ENCODE results near the gene CA5B. TPM values are rescaled to one million over a fixed set of nuclear protein-coding genes. Genes with fewer than 3 reads are reported as not detected.

Gene CA5B
- 5.6 and 6.7 TPM in 2 replicates for total RNA-seq (ENCODE audit: low replicate concordance)

GRCh38 chrX:15737959-15738902 lies at the start of gene CA5B:
TSS of gene CA5B (plus strand) at chrX:15738270. CDS start at chrX:15750024, 11,754 bp downstream.
- Mint-ChIP-seq H3K4me1 (peaks cover 12% of the 10 kb centered on the region), H3K27me3 (ENCODE audit: insufficient read depth, low read depth) (peaks cover 9% of the 10 kb centered on the region), H3K9me3 (peaks cover 2% of the 10 kb centered on the region), H3K27ac (no peak within 1 kb of the TSS), H3K4me3 (peak within 1 kb of the TSS; percentile 85), H3K36me3 (peaks cover 13% of the 10 kb centered on the region)
- Histone ChIP-seq H3K4me2 (peak within 1 kb of the TSS; percentile 89), H3F3A (ENCODE audit: low read depth) (no peaks in the 10 kb centered on the region), H3K79me2 (ENCODE audit: low read depth) (no peaks in the 10 kb centered on the region), H2AFZ (replicated peaks) (peak within 1 kb of the TSS; percentile 83), H3K4me3 (peak within 1 kb of the TSS; percentile 72), H3K4me1 (peaks cover 6% of the 10 kb centered on the region), H3K27ac (no peak within 1 kb of the TSS), H4K20me1 (ENCODE audit: low read depth) (no peaks in the 10 kb centered on the region), H3K9me3 (ENCODE audit: low read depth) (no peaks in the 10 kb centered on the region), H3K27me3 (peaks cover 18% of the 10 kb centered on the region), H3K9ac (no peak within 1 kb of the TSS), H3K36me3 (no peaks in the 10 kb centered on the region)
- DNase-seq (ENCODE audit: low spot score): peak; percentile 98
- TF ChIP-seq CTCF (IDR thresholded peaks at IDR 0.05) (peak; percentile 20), EZH2phosphoT487 (IDR thresholded peaks at IDR 0.05) (no peak), EZH2 (IDR thresholded peaks at IDR 0.05) (peak; percentile 39)

DNA sequence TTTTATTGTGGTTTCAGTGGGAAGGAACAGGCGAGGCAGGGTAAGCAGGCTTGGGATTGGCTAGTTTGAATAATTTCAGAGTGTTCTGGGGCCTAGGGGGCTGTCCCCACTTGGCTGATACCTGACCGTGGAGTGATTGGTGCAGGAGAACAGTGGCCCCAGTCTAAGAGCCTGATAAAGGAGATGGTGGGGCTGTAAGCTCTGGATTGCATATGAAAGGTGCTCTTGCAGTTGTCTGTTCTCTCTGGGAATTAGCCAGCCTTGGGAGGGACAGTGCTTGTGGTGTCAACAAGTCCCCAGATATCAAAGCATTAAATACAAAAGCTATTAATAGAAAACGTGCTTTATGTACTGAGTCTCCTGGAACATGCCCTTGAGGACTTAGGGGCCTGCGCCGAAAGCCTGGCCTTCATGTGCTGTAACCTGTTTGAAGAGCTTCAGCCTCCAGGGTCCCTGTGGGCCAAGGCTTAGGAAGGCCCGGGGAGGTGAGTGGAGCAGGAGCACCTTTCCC lies 43.1 kb upstream of the CA5B start:
- DNase-seq (ENCODE audit: low spot score): no peak
- peaks cover 24% of the 10 kb centered on the region for H3K36me3 Mint-ChIP-seq
- H3K4me2 ChIP-seq: no peak overlapping the region

GRCh38 chrX:15696516-15696915 lies 41.6 kb upstream of the CA5B start:
- H3K4me1 ChIP-seq: no peaks in the 10 kb centered on the region
- no peaks in the 10 kb centered on the region for H3K9me3 Mint-ChIP-seq
- H2AFZ ChIP-seq (replicated peaks): no peak overlapping the region
- H3K27me3 ChIP-seq: no peaks in the 10 kb centered on the region
- H3K36me3 ChIP-seq: no peaks in the 10 kb centered on the region
- no peaks in the 10 kb centered on the region for H3F3A ChIP-seq (ENCODE audit: low read depth)
- no peak overlapping the region for H3K4me3 ChIP-seq
- H3K9ac ChIP-seq: no peak overlapping the region
- no peak overlapping the region for H3K4me2 ChIP-seq
- no peak for DNase-seq (ENCODE audit: low spot score)
- no peaks in the 10 kb centered on the region for H3K79me2 ChIP-seq (ENCODE audit: low read depth)
- H3K36me3 Mint-ChIP-seq: peaks cover 33% of the 10 kb centered on the region
- no peak overlapping the region for H3K4me3 Mint-ChIP-seq
- no peaks in the 10 kb centered on the region for H3K4me1 Mint-ChIP-seq
- H3K9me3 ChIP-seq (ENCODE audit: low read depth): no peaks in the 10 kb centered on the region
- TF ChIP-seq EZH2phosphoT487 (IDR thresholded peaks at IDR 0.05) (no peak), EZH2 (IDR thresholded peaks at IDR 0.05) (no peak), CTCF (IDR thresholded peaks at IDR 0.05) (no peak)
- no peak overlapping the region for H3K27ac Mint-ChIP-seq
- H3K27me3 Mint-ChIP-seq (ENCODE audit: insufficient read depth, low read depth): no peaks in the 10 kb centered on the region
- no peak overlapping the region for H3K27ac ChIP-seq
- no peaks in the 10 kb centered on the region for H4K20me1 ChIP-seq (ENCODE audit: low read depth)

More for the DNA sequence above, 43.1 kb upstream of the CA5B start:
- TF ChIP-seq CTCF (IDR thresholded peaks at IDR 0.05): no peak
- no peak for TF ChIP-seq EZH2 (IDR thresholded peaks at IDR 0.05)
- no peak for TF ChIP-seq EZH2phosphoT487 (IDR thresholded peaks at IDR 0.05)
- Mint-ChIP-seq H3K9me3 (no peaks in the 10 kb centered on the region), H3K27me3 (ENCODE audit: insufficient read depth, low read depth) (no peaks in the 10 kb centered on the region), H3K4me3 (no peak overlapping the region), H3K4me1 (no peaks in the 10 kb centered on the region), H3K27ac (no peak overlapping the region)
- H3K4me3 ChIP-seq: no peak overlapping the region
- H3K4me1 ChIP-seq: no peaks in the 10 kb centered on the region
- no peaks in the 10 kb centered on the region for H3K9me3 ChIP-seq (ENCODE audit: low read depth)
- no peak overlapping the region for H3K27ac ChIP-seq
- no peaks in the 10 kb centered on the region for H4K20me1 ChIP-seq (ENCODE audit: low read depth)
- no peak overlapping the region for H3K9ac ChIP-seq
- no peaks in the 10 kb centered on the region for H3K27me3 ChIP-seq
- no peaks in the 10 kb centered on the region for H3K36me3 ChIP-seq
- no peak overlapping the region for H2AFZ ChIP-seq (replicated peaks)
- no peaks in the 10 kb centered on the region for H3F3A ChIP-seq (ENCODE audit: low read depth)
- no peaks in the 10 kb centered on the region for H3K79me2 ChIP-seq (ENCODE audit: low read depth)
